H1 (cell line): ENCODE measurements around the gene KRTAP10-12. TPM values are rescaled to one million over a fixed set of nuclear protein-coding genes. Genes with fewer than 3 reads are reported as not detected.

Experiments used
- BACH1 ChIP-seq: IDR thresholded peaks from 2 replicates; pipeline ENCODE4 v1.6.1; 2012; ENCODE audit warnings: low read length, improper control_type of control experiment
- HDAC6 ChIP-seq: IDR thresholded peaks from one replicate; pipeline ENCODE4 v1.7.1; 2012; ENCODE audit warnings: low read depth, mild to moderate bottlenecking, inconsistent platforms, low read length, moderate library complexity
- JUN ChIP-seq: IDR thresholded peaks from 2 replicates; pipeline ENCODE4 v1.6.1; 2011; ENCODE audit warnings: low read depth, mild to moderate bottlenecking, improper control_type of control experiment, low read length
- PHF8 ChIP-seq: fragments of 200-600 bp; sonication (generic); conservative IDR thresholded peaks from 2 replicates; pipeline ENCODE4 v1.7.1; 2012; ENCODE audit warnings: low read depth, mild to moderate bottlenecking, inconsistent platforms, low read length, moderate library complexity
- TEAD4 ChIP-seq: IDR thresholded peaks from 2 replicates; pipeline ENCODE4 v1.6.1; 2012; ENCODE audit warnings: low read depth, low read length, inconsistent platforms, mixed read lengths
- YY1 ChIP-seq: IDR thresholded peaks from 2 replicates; pipeline ENCODE4 v1.6.1; 2011; ENCODE audit warnings: low read depth, mild to moderate bottlenecking, low read length
- polyA plus RNA-seq, 7 experiments: library from polyadenylated mRNA; depleted of rRNA in 3 of 7; stranded (reverse) in 5 of 7; unstranded in 2 of 7; fragments of >200 nt in 5 of 7; fragments of 200-250 nt in 2 of 7; gene quantifications; 1 replicate in 5 of 7; 2 replicates in 1 of 7; 4 replicates in 1 of 7; pipeline versions ENCODE4 v1.2.1 to v1.2.3, GENCODE V29; 2011 to 2013; ENCODE audit warnings: missing spikeins in 2 of 7, mixed read lengths in 2 of 7
- total RNA-seq: library from RNA; stranded (reverse); fragmentation: NEBNext Ultra II Directional; extraction: Animal tissue kit (Norgen Biotek cat#: 25700); gene quantifications from 2 replicates; pipeline ENCODE4 v1.2.1, GENCODE V29; 2021

KRTAP10-12 gene
- total and polyA plus RNA-seq, 2 of the 8 experiments (the other 6 are each of a cell fraction or from before 2014, with no cell fraction given) = not detected

DNA sequence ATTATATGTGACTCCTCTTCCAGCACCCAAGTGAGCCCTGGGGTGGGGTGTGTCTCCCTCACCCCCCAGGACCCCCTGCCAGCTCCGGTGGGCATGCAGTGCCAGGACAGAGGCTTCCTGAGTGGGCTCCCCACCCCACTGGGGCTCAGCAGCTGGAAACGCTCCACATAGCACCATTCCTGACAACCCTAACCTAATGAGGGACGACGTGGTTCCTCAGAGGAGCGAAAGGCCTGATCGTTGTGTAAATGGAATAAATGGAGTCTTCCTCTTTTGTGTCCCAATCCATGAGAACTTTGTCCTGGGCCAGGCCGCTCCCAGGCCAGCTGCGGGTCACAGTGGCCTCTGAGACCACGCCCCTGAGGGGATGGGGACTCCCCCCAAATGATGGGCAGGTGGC, 16.2 kb downstream of the KRTAP10-12 start (continued):
- TF ChIP-seq YY1 (no peak), TEAD4 (no peak), BACH1 (no peak), PHF8 (no peak), JUN (no peak), HDAC6 (no peak)
- TF ChIP-seq, all 59 proteins: peak for 0
